ENCODE data around the gene KCNN1. TPM values are rescaled to one million over a fixed set of nuclear protein-coding genes. Genes with fewer than 3 reads are reported as not detected.

KCNN1 gene
- total and polyA plus RNA-seq, 2 of the 13 experiments (the other 11 are each of a cell fraction or from before 2014, with no cell fraction given): 0.04 TPM; not detected in 1

DNA sequence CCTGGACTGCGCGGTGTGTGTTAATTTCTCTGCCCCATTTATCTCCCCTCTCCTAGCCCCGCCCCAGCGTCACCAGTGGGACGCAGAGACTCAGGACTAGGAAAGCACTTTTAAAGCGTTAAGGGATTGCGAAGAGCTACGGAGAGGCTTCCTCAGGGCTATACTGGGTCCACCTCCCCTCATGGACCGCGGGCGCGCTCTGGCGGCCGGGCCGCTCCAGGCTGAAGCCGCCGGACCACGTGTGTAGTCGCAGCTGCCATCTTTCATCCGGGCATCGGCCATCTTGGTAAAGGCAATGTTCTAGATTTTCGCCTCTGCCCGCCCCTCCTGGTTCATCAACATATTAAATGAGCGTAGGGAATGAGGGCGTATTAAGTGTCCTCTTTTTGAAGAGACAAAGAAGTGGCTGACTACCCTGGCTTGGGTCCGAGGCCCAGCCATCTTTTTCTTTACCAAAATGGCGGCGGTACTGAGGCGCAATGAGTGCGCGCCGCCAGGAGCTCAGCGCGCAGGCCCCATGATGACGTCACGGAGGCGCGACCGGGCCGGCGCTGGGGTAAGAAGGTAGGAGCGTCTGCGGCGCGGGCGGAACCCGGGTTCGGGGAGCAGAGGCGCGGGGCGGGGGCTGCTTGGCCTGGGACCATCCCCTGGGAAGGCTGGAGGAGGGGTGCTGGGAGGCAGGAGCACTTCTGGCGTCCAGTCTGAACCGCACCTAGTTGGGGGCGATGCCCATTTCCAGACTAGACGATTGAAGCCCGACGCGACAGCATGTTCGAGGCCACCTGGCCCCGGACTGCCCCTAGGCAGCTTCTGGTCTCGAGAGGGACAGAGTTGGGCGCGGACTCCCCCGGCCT is 34.2 kb upstream of the KCNN1 start, which contains the start of gene CCDC124 (continued):
- TF ChIP-seq, protein P1, sequence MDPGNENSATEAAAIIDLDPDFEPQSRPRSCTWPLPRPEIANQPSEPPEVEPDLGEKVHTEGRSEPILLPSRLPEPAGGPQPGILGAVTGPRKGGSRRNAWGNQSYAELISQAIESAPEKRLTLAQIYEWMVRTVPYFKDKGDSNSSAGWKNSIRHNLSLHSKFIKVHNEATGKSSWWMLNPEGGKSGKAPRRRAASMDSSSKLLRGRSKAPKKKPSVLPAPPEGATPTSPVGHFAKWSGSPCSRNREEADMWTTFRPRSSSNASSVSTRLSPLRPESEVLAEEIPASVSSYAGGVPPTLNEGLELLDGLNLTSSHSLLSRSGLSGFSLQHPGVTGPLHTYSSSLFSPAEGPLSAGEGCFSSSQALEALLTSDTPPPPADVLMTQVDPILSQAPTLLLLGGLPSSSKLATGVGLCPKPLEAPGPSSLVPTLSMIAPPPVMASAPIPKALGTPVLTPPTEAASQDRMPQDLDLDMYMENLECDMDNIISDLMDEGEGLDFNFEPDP (CRISPR knock-in tag; conservative IDR thresholded peaks at IDR 0.05): no peak
- TF ChIP-seq ZNF446 (CRISPR knock-in tag; IDR thresholded peaks at IDR 0.05): no peak
- no peak for TF ChIP-seq GTF3A (CRISPR knock-in tag; conservative IDR thresholded peaks at IDR 0.05)
- peak; percentile 31; the same call in 1 of the 2 replicates for TF ChIP-seq NFYC (CRISPR knock-in tag; IDR thresholded peaks at IDR 0.05)
- TF ChIP-seq MYNN (CRISPR knock-in tag; IDR thresholded peaks at IDR 0.05; ENCODE audit: low read depth): no peak
- TF ChIP-seq, protein P2, sequence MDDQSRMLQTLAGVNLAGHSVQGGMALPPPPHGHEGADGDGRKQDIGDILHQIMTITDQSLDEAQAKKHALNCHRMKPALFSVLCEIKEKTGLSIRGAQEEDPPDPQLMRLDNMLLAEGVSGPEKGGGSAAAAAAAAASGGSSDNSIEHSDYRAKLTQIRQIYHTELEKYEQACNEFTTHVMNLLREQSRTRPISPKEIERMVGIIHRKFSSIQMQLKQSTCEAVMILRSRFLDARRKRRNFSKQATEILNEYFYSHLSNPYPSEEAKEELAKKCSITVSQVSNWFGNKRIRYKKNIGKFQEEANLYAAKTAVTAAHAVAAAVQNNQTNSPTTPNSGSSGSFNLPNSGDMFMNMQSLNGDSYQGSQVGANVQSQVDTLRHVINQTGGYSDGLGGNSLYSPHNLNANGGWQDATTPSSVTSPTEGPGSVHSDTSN (CRISPR knock-in tag; IDR thresholded peaks at IDR 0.05; ENCODE audit: borderline replicate concordance): no peak
- no peak for TF ChIP-seq ZFP37 (CRISPR knock-in tag; IDR thresholded peaks at IDR 0.05; ENCODE audit: borderline replicate concordance)
- TF ChIP-seq, protein P3, sequence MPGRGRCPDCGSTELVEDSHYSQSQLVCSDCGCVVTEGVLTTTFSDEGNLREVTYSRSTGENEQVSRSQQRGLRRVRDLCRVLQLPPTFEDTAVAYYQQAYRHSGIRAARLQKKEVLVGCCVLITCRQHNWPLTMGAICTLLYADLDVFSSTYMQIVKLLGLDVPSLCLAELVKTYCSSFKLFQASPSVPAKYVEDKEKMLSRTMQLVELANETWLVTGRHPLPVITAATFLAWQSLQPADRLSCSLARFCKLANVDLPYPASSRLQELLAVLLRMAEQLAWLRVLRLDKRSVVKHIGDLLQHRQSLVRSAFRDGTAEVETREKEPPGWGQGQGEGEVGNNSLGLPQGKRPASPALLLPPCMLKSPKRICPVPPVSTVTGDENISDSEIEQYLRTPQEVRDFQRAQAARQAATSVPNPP (CRISPR knock-in tag; IDR thresholded peaks at IDR 0.05): no peak
- no peak for TF ChIP-seq MAFK (conservative IDR thresholded peaks at IDR 0.05 in 1 of 2, IDR thresholded peaks at IDR 0.05 in 1 of 2; ENCODE audit: low read length in 2 of 2)
- TF ChIP-seq ZNF264 (CRISPR knock-in tag; IDR thresholded peaks at IDR 0.05): peak; percentile 74; the same call in 1 of the 2 replicates
- TF ChIP-seq SOX5 (CRISPR knock-in tag; IDR thresholded peaks at IDR 0.05; ENCODE audit: borderline replicate concordance): peak; percentile 18; the same call in 1 of the 2 replicates
- TF ChIP-seq, protein P4, sequence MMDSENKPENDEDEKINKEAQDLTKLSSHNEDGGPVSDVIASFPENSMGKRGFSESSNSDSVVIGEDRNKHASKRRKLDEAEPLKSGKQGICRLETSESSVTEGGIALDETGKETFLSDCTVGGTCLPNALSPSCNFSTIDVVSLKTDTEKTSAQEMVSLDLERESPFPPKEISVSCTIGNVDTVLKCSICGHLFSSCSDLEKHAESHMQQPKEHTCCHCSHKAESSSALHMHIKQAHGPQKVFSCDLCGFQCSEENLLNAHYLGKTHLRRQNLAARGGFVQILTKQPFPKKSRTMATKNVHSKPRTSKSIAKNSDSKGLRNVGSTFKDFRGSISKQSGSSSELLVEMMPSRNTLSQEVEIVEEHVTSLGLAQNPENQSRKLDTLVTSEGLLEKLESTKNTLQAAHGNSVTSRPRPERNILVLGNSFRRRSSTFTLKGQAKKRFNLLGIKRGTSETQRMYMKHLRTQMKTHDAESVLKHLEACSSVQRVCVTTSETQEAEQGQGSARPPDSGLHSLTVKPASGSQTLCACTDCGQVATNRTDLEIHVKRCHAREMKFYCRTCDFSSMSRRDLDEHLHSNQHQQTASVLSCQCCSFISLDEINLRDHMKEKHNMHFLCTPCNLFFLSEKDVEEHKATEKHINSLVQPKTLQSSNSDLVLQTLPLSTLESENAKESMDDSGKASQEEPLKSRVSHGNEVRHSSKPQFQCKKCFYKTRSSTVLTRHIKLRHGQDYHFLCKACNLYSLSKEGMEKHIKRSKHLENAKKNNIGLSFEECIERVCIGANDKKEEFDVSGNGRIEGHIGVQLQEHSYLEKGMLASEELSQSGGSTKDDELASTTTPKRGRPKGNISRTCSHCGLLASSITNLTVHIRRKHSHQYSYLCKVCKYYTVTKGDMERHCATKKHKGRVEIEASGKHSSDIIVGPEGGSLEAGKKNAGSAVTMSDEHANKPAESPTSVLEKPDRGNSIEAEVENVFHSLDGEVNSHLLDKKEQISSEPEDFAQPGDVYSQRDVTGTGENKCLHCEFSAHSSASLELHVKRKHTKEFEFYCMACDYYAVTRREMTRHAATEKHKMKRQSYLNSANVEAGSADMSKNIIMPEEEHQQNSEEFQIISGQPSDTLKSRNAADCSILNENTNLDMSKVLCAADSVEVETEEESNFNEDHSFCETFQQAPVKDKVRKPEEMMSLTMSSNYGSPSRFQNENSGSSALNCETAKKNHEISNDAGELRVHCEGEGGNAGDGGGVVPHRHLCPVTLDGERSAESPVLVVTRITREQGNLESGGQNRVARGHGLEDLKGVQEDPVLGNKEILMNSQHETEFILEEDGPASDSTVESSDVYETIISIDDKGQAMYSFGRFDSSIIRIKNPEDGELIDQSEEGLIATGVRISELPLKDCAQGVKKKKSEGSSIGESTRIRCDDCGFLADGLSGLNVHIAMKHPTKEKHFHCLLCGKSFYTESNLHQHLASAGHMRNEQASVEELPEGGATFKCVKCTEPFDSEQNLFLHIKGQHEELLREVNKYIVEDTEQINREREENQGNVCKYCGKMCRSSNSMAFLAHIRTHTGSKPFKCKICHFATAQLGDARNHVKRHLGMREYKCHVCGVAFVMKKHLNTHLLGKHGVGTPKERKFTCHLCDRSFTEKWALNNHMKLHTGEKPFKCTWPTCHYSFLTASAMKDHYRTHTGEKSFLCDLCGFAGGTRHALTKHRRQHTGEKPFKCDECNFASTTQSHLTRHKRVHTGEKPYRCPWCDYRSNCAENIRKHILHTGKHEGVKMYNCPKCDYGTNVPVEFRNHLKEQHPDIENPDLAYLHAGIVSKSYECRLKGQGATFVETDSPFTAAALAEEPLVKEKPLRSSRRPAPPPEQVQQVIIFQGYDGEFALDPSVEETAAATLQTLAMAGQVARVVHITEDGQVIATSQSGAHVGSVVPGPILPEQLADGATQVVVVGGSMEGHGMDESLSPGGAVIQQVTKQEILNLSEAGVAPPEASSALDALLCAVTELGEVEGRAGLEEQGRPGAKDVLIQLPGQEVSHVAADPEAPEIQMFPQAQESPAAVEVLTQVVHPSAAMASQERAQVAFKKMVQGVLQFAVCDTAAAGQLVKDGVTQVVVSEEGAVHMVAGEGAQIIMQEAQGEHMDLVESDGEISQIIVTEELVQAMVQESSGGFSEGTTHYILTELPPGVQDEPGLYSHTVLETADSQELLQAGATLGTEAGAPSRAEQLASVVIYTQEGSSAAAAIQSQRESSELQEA (CRISPR knock-in tag; IDR thresholded peaks at IDR 0.05; ENCODE audit: not compliant biosample characterization): peak; percentile 10
